Esophagus squamous epithelium (tissue), 4 donors: ENCODE data around the gene WAPL.

Experiments
- CTCF ChIP-seq, 6 experiments: fragments of 450-650 bp in 4 of 6; fragments of 200-600 bp in 2 of 6; sonication (generic) in 2 of 6; IDR thresholded peaks; one replicate each; pipeline ENCODE4 v1.5.1; 2016 to 2019; ENCODE audit warnings: antibody characterized with exemption in 6 of 6, mild to moderate bottlenecking in 4 of 6, moderate library complexity in 4 of 6
- POLR2A ChIP-seq, 4 donors: fragments of 450-650 bp; IDR thresholded peaks; one replicate each; pipeline ENCODE4 v1.6.1; 2017; ENCODE audit warnings: antibody characterized with exemption in 4 of 4, mild to moderate bottlenecking in 4 of 4, moderate library complexity in 3 of 4

DNA sequence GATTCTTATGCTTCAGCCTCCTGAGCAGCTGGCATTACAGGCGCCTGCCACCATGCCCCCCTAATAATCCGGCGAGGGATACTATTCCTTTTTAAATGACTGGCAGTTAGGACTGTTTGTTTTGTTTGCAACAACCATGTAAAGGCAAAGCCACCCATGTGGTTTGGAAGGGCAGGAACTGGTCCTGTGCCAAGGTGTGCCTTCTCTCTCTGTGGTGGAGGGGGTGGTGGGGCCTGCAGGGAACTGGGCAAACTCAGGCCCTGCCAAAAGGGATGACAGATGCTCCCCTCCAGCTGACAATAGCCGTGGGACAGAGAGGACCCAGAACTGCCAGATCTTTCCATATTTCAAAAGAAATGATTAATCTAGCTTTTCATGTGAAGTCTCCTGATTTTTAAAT, 23.5 kb upstream of the WAPL start:
- no peak for TF ChIP-seq CTCF (IDR thresholded peaks at IDR 0.05)
- TF ChIP-seq POLR2A (IDR thresholded peaks at IDR 0.05) = no peak
